HepG2 (cell line): ENCODE measurements around the gene POU2AF3. TPM values are rescaled to one million over a fixed set of nuclear protein-coding genes. Genes with fewer than 3 reads are reported as not detected.

ENCODE experiments used
- ATAC-seq: fragments of 200-7000 bp; cut with Tn5 transposase; 3 replicates; pipeline ENCODE4 v1.9.1; 2020; ENCODE audit warnings: mild to moderate bottlenecking, moderate library complexity
- BruUV-seq: library from RNA; stranded (reverse); fragments of 400-500 nt; replicated peaks from 2 replicates; lab custom pipeline; 2021; lab: Mats Ljungman, UMichigan
- CTCF ChIA-PET: fragments of 300-600 bp; formaldehyde crosslinking; extraction: SDS; loops from one replicate; lab custom pipeline; 2021; ENCODE audit warnings: low total read pairs, inconsistent platforms, low intra/inter-chr PET ratio; lab: Yijun Ruan, JAX
- POLR2A ChIA-PET: fragments of 350-600 bp; sonication (Branson Sonifier 250); formaldehyde crosslinking; loops from one replicate; lab custom pipeline; 2020; ENCODE audit warnings: antibody characterized with exemption, inconsistent platforms; lab: Yijun Ruan, JAX
- DNase-seq: peaks from one replicate; pipeline ENCODE4 v3.0.0-alpha.2; 2015; ENCODE audit warnings: low spot score
- FAIRE-seq: peaks from 3 replicates; lab custom pipeline; 2011; peaks lifted over from hg19 to GRCh38; lab: Jason Lieb, UNC
- H2AFZ ChIP-seq: one replicate; pipeline ENCODE4 v1.6.1; 2011; ENCODE audit warnings: low read length, inconsistent platforms
- H3K27ac ChIP-seq: fragments of 300-600 bp; 3 replicates; pipeline ENCODE4 v1.8.0; 2011; ENCODE audit warnings: mixed run types, mild to moderate bottlenecking, mixed read lengths, low read length, inconsistent platforms; ENCODE audit not compliant: insufficient read depth; ENCODE audit errors: extremely low read length
- H3K27me3 ChIP-seq, 2 experiments: fragments of 200-600 bp in 1 of 2; 2 replicates in 1 of 2; 3 replicates in 1 of 2; pipeline versions ENCODE4 v1.6.0 to v1.8.0; 2011; ENCODE audit warnings: low read length in 2 of 2, mild to moderate bottlenecking in 2 of 2, moderate library complexity in 2 of 2, inconsistent platforms in 1 of 2; ENCODE audit not compliant: insufficient read depth in 2 of 2, control insufficient read depth in 1 of 2
- H3K36me3 ChIP-seq, 2 experiments: fragments of 200-600 bp in 1 of 2; replicated peaks in 1 of 2; 2 replicates in 1 of 2; 3 replicates in 1 of 2; pipeline versions ENCODE4 v1.5.1 to v1.8.0; 2011; ENCODE audit warnings: low read length in 2 of 2, inconsistent platforms in 1 of 2; ENCODE audit not compliant: insufficient read depth in 2 of 2, control insufficient read depth in 1 of 2
- H3K4me1 ChIP-seq: 2 replicates; pipeline ENCODE4 v1.5.1; 2012; ENCODE audit warnings: low read length, inconsistent platforms; ENCODE audit not compliant: insufficient read depth
- H3K4me2 ChIP-seq: 2 replicates; pipeline ENCODE4 v1.6.0; 2011; ENCODE audit warnings: low read depth, low read length, inconsistent platforms
- H3K4me3 ChIP-seq, 3 experiments: fragments of 200-600 bp in 1 of 3; sonication (generic), shearing (Covaris generic) in 1 of 3; replicated peaks in 1 of 3; 2 replicates each; pipeline ENCODE4 v1.5.1; 2011 to 2016; ENCODE audit warnings: low read length in 3 of 3, inconsistent platforms in 2 of 3, low read depth in 2 of 3, mild to moderate bottlenecking in 2 of 3, control low read depth in 1 of 3, mixed read lengths in 1 of 3; ENCODE audit not compliant: insufficient read depth in 1 of 3
- H3K79me2 ChIP-seq: one replicate; pipeline ENCODE4 v1.6.1; 2011; ENCODE audit warnings: low read length, inconsistent platforms; ENCODE audit not compliant: insufficient read depth
- H3K9ac ChIP-seq: 2 replicates; pipeline ENCODE4 v1.6.0; 2011; ENCODE audit warnings: mild to moderate bottlenecking, low read depth, low read length, inconsistent platforms; ENCODE audit not compliant: insufficient read depth
- H3K9me3 ChIP-seq: 2 replicates; pipeline ENCODE4 v1.5.1; 2012; ENCODE audit warnings: mild to moderate bottlenecking, low read length
- H4K20me1 ChIP-seq: 2 replicates; pipeline ENCODE4 v1.6.0; 2011; ENCODE audit warnings: inconsistent platforms, mild to moderate bottlenecking, low read length, moderate library complexity; ENCODE audit not compliant: insufficient read depth
- HNRNPL ChIP-seq: fragments of 200-400 bp; formaldehyde crosslinking; IDR thresholded peaks from 2 replicates; pipeline ENCODE4 v1.6.1; 2017; ENCODE audit warnings: mild to moderate bottlenecking, low read depth, low read length
- POLR2G ChIP-seq: fragments of 200-400 bp; formaldehyde crosslinking; IDR thresholded peaks from 2 replicates; pipeline ENCODE4 v1.6.1; 2018; ENCODE audit warnings: mild to moderate bottlenecking, low read depth, low read length, moderate library complexity
- WGBS: methylation state at CpG from one replicate; pipeline ENCODE4 v1.1.6; 2017; ENCODE audit warnings: low lambda C conversion rate; 5-methylcytosine and 5-hydroxymethylcytosine counted together
- in situ Hi-C: cut with HindIII; loops from 2 replicates; pipeline ENCODE4 v1.10.0; 2017; ENCODE audit warnings: low pct_unique_long_range_greater_than_20kb; ENCODE audit not compliant: extremely low pct_ligation_motif_present
- intact Hi-C: fragments of 100-400 bp; cut with micrococcal nuclease; formaldehyde crosslinking; loops from one replicate; pipeline ENCODE4 v1.10.0; 2022; ENCODE audit not compliant: unreplicated experiment
- polyA plus RNA-seq, 8 experiments: library from polyadenylated mRNA; depleted of rRNA in 3 of 8; stranded (reverse) in 7 of 8; unstranded in 1 of 8; fragments of >200 nt; fragmentation: Illumina TruSeq in 4 of 8; extraction: Trizol in 4 of 8; gene quantifications; 2 replicates each; pipeline versions ENCODE4 v1.2.1 to v1.2.3, GENCODE V29; 2011 to 2016; ENCODE audit warnings: low read depth in 4 of 8, missing spikeins in 1 of 8, mixed read lengths in 1 of 8; ENCODE audit not compliant: insufficient read depth in 1 of 8
- total RNA-seq, 5 experiments: library from RNA; depleted of rRNA; stranded (reverse); fragments of >200 nt; fragmentation: Illumina TruSeq; extraction: Trizol; gene quantifications; 2 replicates each; pipeline ENCODE4 v1.2.3, GENCODE V29; 2016; ENCODE audit warnings: low read depth in 1 of 5
- TF ChIP-seq, protein P1 (sequence below): sonication (generic); formaldehyde crosslinking; IDR thresholded peaks from 2 replicates; pipeline ENCODE4 v1.5.0; 2020; ENCODE audit warnings: missing genetic modification reagents, mild to moderate bottlenecking, borderline replicate concordance
- TF ChIP-seq, protein P2 (sequence below): sonication (generic); formaldehyde crosslinking; IDR thresholded peaks from 2 replicates; pipeline ENCODE4 v1.5.1; 2020; ENCODE audit warnings: mild to moderate bottlenecking, missing genetic modification reagents, moderate library complexity
- TF ChIP-seq, protein P3 (sequence below): sonication (generic); formaldehyde crosslinking; IDR thresholded peaks from 2 replicates; pipeline ENCODE4 v1.9.0; 2022; ENCODE audit warnings: low read depth, missing genetic modification reagents

Gene POU2AF3
- total and polyA plus RNA-seq, 2 of the 13 experiments (the other 11 are each of a cell fraction or from before 2014, with no cell fraction given), result 7.8 to 71.2 TPM

DNA sequence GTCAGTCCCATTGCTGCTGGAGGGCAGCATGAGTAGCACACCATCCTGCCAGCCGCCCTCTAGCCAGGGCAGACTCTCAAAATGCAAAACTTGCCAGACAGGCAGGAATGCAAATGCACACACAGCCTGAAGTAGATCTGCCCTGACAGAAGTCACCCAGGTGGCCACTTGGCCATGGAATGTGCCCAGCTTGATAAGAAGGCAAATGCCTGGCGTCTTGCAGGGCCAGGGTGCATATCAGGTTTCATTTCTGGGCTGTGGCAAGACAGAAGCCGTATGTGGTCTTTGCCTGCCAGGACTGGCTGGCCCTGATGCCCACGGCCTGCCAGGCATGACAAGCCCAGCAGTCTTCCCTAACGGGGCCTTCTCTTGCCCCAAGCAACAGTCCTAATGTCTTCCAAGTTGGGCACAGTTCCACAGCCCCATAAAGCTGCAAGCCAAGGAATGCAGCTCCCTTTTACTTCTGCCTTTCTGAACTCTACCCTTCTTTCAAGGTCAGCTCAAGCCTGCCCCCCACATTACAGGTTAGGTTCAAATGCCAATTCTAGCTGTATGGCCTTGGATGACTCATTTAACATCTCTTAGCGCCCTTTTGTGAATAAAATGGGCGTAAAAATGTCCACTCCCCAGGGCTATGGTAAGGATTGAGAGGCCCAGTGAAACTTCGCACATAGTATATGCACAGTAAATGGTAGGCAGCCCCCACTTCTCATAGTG is 29.7 kb downstream of the POU2AF3 start:
- 65% methylated on average over 3 of the region's 8 CpGs for WGBS
- no peak overlapping the region for H3K4me2 ChIP-seq
- H3K4me3 ChIP-seq, result no peak overlapping the region
- POLR2A ChIA-PET, result interaction anchor here (2.3 kb wide), 1 partner anchor 8 kb away, joined by 12 read pairs; no protein-coding TSS in a partner anchor
- intact Hi-C loops, result no loop called here
- H3K4me1 ChIP-seq, result peaks cover 68% of the 10 kb centered on the region
- ATAC-seq, result no peak
- H3K27me3 ChIP-seq, result no peaks in the 10 kb centered on the region
- no peak for DNase-seq
- H3K36me3 ChIP-seq, result no peaks in the 10 kb centered on the region
- no TSS peak for BruUV-seq
- CTCF ChIA-PET, result no interaction called here
- H2AFZ ChIP-seq, result no peak overlapping the region
- in situ Hi-C loops, result no loop called here
- no peaks in the 10 kb centered on the region for H3K9me3 ChIP-seq
- no peak for FAIRE-seq
- H3K9ac ChIP-seq, result no peak overlapping the region
- H4K20me1 ChIP-seq, result no peaks in the 10 kb centered on the region
- H3K27ac ChIP-seq, result no peak overlapping the region
- no peaks in the 10 kb centered on the region for H3K79me2 ChIP-seq
- TF ChIP-seq, protein P1, sequence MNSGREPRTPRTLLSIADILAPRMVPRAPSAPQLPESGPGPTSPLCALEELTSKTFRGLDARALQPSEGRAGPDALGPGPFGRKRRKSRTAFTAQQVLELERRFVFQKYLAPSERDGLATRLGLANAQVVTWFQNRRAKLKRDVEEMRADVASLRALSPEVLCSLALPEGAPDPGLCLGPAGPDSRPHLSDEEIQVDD, result no peak
- TF ChIP-seq, protein P2, sequence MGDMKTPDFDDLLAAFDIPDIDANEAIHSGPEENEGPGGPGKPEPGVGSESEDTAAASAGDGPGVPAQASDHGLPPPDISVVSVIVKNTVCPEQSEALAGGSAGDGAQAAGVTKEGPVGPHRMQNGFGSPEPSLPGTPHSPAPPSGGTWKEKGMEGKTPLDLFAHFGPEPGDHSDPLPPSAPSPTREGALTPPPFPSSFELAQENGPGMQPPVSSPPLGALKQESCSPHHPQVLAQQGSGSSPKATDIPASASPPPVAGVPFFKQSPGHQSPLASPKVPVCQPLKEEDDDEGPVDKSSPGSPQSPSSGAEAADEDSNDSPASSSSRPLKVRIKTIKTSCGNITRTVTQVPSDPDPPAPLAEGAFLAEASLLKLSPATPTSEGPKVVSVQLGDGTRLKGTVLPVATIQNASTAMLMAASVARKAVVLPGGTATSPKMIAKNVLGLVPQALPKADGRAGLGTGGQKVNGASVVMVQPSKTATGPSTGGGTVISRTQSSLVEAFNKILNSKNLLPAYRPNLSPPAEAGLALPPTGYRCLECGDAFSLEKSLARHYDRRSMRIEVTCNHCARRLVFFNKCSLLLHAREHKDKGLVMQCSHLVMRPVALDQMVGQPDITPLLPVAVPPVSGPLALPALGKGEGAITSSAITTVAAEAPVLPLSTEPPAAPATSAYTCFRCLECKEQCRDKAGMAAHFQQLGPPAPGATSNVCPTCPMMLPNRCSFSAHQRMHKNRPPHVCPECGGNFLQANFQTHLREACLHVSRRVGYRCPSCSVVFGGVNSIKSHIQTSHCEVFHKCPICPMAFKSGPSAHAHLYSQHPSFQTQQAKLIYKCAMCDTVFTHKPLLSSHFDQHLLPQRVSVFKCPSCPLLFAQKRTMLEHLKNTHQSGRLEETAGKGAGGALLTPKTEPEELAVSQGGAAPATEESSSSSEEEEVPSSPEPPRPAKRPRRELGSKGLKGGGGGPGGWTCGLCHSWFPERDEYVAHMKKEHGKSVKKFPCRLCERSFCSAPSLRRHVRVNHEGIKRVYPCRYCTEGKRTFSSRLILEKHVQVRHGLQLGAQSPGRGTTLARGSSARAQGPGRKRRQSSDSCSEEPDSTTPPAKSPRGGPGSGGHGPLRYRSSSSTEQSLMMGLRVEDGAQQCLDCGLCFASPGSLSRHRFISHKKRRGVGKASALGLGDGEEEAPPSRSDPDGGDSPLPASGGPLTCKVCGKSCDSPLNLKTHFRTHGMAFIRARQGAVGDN (CRISPR knock-in tag), result peak; percentile 57
- TF ChIP-seq POLR2G (no peak), HNRNPL (peak; percentile 87; the same call in 1 of the 2 replicates)
- TF ChIP-seq, protein P3, sequence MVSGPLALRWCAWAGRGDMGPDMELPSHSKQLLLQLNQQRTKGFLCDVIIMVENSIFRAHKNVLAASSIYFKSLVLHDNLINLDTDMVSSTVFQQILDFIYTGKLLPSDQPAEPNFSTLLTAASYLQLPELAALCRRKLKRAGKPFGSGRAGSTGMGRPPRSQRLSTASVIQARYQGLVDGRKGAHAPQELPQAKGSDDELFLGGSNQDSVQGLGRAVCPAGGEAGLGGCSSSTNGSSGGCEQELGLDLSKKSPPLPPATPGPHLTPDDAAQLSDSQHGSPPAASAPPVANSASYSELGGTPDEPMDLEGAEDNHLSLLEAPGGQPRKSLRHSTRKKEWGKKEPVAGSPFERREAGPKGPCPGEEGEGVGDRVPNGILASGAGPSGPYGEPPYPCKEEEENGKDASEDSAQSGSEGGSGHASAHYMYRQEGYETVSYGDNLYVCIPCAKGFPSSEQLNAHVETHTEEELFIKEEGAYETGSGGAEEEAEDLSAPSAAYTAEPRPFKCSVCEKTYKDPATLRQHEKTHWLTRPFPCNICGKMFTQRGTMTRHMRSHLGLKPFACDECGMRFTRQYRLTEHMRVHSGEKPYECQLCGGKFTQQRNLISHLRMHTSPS, result peak; percentile 58; the same call in 1 of the 2 replicates
